HG02970 (cell line): ENCODE results near the gene CUL5.
"Not testable (repeated sequence)": the region's sequence is repeated elsewhere in the genome, so short reads cannot be mapped to it uniquely, and the experiment has no call there.

Experiments
- ATAC-seq: cut with Tn5 transposase; IDR thresholded peaks from one replicate; pipeline ENCODE4 v1.9.1; 2021; ENCODE audit warnings: mild to moderate bottlenecking, moderate library complexity, moderate number of reproducible peaks; ENCODE audit not compliant: unreplicated experiment, low FRiP score

The CUL5 gene

DNA sequence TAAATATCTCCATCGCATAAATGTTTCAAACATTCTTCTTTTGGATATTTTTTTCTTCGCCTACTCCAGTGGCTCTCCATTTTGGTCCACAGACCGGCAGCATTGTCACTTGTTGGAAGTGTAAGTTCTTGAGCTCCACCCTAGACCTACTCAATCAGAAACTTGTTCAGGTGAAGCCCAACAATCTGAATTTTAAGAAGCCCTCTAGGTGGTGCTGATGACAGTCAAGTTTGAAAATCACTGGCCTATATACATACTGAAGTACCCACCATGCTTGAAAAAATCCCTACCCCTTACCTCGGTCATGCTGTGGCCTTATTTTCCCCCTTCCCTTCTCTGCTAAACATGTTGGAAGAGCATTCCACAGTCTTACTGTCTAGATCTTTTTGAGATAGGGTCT, 102.4 kb downstream of the CUL5 start:
- no peak for ATAC-seq

GRCh38 chr11:108112057-108112456, 103.4 kb downstream of the CUL5 start:
- no peak for ATAC-seq

GRCh38 chr11:108115500-108116140, 106.9 kb downstream of the CUL5 start:
- ATAC-seq = no peak

DNA sequence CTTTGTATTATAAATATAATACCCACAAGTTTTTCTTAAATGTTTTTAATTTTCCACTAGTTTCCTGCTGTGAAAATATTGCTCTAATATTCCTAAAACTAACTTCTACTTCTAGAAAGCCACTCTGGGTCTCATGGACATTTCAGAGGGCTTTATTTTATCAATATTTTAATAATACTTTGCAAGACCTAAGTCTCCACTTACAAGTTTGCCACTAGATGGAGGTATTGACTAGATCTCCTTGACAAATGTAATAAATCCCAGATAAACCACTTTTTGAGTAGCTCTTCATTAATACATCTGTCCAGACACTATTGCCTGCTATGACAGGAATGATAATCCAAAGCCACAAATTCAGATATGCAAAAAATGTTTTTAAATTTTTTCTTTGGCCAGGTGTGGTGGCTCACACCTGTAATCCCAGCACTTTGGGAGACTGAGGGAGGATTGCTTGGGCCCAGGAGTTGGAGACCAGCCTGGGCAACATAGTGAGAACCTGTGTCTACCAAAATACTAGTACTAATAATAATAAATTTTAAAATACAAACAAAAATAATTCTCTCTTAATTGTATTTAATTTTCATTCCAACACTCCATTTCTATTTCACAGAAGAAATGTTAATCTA, 109.2 kb downstream of the CUL5 start:
- no peak for ATAC-seq

- not testable (repeated sequence) for ATAC-seq
Observed at GRCh38 chr11:108120936-108121273, 112.2 kb downstream of the CUL5 start.

DNA sequence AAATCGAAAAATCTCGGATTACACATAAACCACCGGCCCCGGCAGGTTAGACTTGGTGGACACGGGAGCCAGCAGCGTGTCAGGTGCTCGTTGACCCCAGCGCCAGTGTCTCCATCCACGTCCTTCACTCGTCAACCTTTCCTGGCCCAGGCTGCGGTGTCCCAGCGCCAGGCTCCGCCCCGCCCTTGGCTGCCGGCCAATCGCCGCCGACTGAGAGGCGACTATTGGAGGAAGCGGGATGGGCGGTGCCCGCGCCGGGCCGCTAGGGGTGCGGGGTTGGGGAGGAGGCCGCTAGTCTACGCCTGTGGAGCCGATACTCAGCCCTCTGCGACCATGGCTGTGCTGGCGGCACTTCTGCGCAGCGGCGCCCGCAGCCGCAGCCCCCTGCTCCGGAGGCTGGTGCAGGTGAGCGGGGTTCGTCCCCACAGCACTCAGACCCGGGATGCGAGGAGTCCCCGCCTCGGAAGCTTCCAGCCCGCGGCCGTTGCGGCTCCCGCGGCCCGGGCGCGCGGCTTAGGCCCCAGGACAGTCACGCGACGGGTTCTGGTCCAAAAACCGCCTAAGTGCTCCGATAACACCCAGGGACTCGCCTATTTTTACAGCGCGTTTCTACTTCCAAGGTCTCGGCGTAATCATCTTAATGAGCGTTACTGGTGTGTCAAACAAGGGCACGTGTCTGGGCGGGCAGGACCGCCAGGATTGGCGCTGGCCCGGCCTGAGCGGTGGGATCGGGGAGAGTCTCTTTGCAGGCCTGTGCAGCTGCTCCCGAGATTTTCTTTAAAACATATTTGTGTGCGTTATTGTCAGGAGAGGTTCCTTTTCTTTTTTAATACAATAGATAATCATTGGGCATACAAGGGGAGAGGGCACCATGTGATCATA, 112.8 kb downstream of the CUL5 start, which contains the start of gene ACAT1:
ACAT1 (plus strand) TSS at position 294 of the 882 bp plus-strand sequence; CDS start at position 334, 40 bp downstream.
- ATAC-seq = peak; percentile 95

GRCh38 chr11:108122166-108122628, 113.5 kb downstream of the CUL5 start:
- ATAC-seq = no peak

DNA sequence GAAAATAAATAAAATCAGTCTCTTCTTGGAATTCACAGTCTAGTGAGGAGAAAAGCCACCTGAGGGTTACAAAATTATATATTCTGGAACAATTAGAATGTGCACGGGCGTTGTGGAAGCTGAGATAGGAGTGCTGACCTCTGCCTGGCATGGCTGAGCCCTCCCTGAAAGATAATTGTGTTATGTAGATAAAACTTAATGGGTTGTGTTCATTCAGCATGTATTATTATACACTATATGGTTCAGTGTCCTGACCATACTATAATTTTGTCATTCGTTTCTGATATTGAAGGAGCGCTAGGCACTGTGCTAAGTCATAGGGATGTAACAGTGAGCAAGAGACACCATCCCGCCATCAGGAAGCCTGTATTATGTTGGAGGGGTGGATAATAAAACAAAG, 116.4 kb downstream of the CUL5 start:
- no peak for ATAC-seq

DNA sequence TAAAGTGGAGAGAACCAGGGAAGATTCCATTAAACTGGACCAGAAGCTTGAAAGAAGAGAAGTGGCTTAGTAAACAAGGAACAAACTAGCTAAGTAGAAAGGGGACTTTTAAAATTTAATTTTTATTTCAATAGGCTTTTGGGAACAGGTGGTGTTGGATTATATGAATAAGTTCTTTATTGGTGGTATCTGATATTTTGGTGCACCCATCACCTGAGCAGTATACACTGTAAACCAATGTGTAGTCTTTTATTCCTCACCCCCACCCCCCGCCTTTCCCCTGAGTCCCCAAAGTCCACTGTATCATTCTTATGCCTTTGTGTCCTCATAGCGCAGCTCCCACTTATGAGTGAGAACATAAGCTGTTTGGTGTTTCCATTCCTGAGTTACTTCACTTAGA, 120.1 kb downstream of the CUL5 start:
- ATAC-seq = no peak

DNA sequence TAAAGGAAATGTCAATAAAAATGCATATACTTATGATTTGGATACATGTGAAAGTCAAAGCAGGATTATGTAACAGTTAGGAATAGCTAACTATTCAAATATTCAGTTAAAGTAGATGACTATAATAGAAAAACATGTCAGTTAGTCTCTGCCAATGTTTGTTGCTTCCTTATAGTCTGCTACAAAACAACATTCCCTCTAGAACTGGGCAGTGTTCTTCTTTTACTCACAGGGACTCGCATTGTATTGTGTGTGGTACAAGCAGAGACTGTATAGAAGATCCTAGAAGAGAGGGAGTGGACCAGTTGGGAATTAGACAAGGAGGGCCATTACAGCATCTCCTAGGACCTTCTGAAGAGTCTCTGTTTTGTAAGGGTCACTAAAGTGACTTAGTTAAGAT, 123.3 kb downstream of the CUL5 start:
- ATAC-seq = no peak

DNA sequence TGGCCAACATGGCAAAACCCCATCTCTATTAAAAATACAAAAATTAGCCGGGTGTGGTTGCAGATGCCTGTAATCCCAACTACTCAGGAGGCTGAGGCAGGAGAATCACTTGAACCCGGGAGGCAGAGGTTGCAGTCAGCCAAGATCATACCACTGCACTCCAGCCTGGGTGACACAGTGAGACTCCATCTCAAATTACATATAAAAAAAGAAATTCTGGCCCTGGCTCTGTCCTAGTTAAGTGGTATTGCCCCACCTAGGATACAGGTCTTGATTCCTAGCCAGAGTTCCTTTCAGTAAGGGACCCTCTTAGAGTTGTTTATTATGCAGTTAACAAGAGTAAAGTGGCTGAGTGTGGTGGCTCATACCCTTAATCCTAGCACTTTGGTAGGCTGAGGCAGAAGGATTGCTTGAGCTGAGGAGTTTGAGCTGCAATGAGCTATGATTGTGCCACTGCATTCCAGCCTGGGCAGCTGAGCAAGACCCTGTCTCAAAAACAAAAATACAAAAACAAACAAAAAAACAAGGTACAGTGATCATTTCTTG, 124.4 kb downstream of the CUL5 start:
- not testable (repeated sequence) for ATAC-seq

DNA sequence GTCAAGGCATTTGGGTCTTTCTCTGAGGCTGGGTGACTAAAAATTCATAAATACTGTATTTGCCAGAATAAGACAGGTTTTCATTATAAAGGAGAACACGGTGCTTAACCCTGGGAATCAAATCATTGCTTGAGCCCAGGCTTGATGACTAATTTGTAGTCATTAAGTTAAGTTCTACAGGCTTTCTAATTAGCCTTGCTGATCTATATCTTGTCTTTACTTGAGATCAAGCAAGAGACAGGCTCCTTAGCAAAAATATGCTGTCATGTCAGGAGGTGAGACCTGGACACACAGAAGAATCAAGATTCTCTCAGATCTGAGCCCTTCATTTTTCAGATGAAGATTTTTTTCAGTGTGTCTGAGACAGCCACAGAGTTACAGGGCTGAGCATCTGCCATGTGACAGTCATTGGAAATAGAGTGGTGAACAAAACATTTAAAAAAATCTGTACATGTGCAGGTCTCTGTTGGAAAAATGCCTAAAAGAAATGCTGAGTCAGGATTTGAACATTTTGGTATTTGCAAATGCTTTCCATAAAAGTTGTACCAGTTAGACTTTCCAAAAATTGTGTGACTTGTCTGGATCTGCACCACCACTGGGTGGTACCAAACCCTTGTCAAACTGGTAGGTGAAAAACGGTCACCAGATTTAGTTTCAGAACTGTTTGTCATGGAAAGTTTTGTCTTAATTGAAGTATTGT, 127.3 kb downstream of the CUL5 start:
- ATAC-seq = no peak

DNA sequence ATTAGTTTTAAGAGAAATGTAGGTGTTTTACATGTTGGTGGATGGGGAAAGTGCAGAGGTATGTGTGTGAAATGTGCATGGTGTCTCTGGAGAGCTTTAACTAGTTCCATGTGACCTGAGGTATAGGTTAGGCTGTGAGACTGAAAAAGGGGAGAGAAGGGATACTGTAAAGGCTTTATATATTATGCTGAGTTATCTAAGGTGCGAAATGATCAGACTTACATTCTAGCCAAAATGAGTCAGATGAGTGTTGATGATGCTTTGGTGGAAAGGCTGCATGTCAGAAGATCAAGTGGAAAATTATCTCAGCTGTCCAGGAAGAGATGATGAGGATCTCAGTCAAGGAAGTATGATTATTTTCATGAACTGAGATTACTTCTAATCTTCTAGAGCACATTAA, 128.5 kb downstream of the CUL5 start:
- no peak for ATAC-seq

- ATAC-seq = no peak
Observed at GRCh38 chr11:108142304-108142703, 133.6 kb downstream of the CUL5 start.

DNA sequence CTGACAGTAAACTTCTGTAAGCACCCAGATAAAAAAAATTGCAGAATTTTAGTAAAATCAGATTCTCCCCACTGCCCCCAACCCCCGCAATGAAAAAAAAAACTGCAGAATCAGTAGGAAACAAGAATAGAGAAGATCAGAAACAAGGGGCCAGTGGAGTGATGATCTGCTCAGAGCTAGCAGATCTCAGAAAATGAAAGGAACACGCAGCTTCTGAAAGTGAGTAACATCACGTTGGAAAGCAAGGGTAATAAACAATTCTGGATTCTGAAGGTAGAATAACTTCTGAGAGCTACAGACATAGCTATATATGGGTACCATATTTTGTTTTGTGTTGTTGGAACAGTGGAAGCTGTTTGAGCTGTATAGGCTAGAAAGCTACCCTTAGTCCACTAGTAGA, 135.9 kb downstream of the CUL5 start:
- ATAC-seq = no peak

GRCh38 chr11:108147150-108147549, 138.5 kb downstream of the CUL5 start:
- ATAC-seq = no peak

GRCh38 chr11:108148556-108148955, 139.9 kb downstream of the CUL5 start:
- no peak for ATAC-seq

DNA sequence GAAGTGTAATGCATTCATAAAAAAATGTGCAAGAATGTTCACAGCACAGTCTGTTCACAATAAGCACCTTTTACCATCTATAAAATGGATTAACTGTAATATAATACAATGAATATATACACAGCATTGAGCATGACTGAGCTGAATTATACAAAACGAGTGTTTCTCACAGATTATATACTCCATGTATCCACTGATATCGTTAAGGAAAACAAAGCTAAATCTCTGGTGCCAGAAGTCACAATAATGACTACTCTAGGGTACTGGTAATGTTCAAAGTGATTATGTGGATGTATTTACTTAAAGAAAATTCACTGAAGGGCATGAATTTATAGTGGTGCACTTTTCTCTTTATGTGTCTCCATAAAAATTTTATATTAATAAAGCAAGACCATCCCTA, 145.9 kb downstream of the CUL5 start:
- ATAC-seq = no peak
